Parietal lobe (tissue), 2 donors: ENCODE measurements around the gene ZNF607. TPM values are rescaled to one million over a fixed set of nuclear protein-coding genes. Genes with fewer than 3 reads are reported as not detected.

Experiments
- small RNA-seq: library from RNA; depleted of rRNA; stranded (forward); fragments of <200 nt; gene quantifications from one replicate; pipeline ENCODE3, GENCODE V24; 2014; ENCODE audit warnings: low replicate concordance
- total RNA-seq: library from RNA; depleted of rRNA; stranded (reverse); fragments of >200 nt; gene quantifications from one replicate; pipeline ENCODE4 v1.2.3, GENCODE V29; 2014

Gene ZNF607
- 24.1 TPM for total RNA-seq

GRCh38 chr19:37719111-37719926, at the start of gene ZNF607:
TSS of gene ZNF607 (minus strand) at chr19:37719761. CDS start at chr19:37711618, 8,143 bp downstream.

GRCh38 chr19:37655301-37655688, 64.3 kb downstream of the ZNF607 start, which contains the start of gene ZFP30:
TSS of gene ZFP30 (minus strand) at chr19:37655465. CDS start at chr19:37647822, 7,643 bp downstream.

Small RNA genes lying within 50 kb of the gene (small RNA-seq; reads per million reads assigned to genes)
- not detected for gene SELENOKP1

Other genes with a start within 250 kb of the ZNF607 start
- gene ZNF793, start 212.8 kb downstream of the ZNF607 start, total RNA-seq: 58.5 TPM
- gene ZNF571, start 125.0 kb downstream of the ZNF607 start, total RNA-seq: 17.5 TPM
- 24.7 TPM for gene ZNF540, start 124.9 kb downstream of the ZNF607 start, total RNA-seq
- 109 TPM for gene ZFP30, start 64.3 kb downstream of the ZNF607 start, total RNA-seq
- gene ZNF573, start 59.8 kb upstream of the ZNF607 start, total RNA-seq: 47.0 TPM
- not detected for gene WDR87, start 186.8 kb upstream of the ZNF607 start, total RNA-seq
- gene SIPA1L3, start 187.4 kb upstream of the ZNF607 start, total RNA-seq: 29.1 TPM